ENCODE results near the gene RAP2A.

DNA sequence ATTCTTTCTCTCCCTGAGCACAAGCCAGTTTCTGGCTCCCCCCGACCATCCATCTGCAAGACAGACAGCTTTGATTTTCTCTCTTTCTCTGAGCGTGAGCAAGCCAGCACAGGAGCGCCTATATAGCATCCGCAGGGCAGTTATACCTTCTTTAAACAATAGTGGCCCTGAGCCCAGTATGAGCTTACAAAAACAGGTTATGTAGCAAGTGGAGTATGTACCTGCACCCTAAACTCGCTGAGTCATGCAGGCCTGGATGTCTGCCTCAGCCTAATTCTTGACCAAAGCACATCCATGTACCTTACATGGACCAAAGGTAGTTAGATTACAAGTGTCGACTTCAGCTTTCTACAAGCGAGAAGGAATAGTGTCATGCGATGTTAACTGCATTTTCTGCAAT, 61.7 kb downstream of the RAP2A start:
- TF ChIP-seq NR2F6 (CRISPR knock-in tag; IDR thresholded peaks at IDR 0.05) (no peak), NFATC3 (IDR thresholded peaks at IDR 0.05) (no peak), MYC (IDR thresholded peaks at IDR 0.05; ENCODE audit: low read depth, low read length) (no peak), MYC (CRISPR knock-in tag; IDR thresholded peaks at IDR 0.05; ENCODE audit: borderline replicate concordance, low read depth) (no peak), FOXK2 (conservative IDR thresholded peaks at IDR 0.05 in 1 of 2, IDR thresholded peaks at IDR 0.05 in 1 of 2; ENCODE audit: low read depth in 2 of 2) (no peak), CBX3 (IDR thresholded peaks at IDR 0.05; ENCODE audit: borderline replicate concordance in 1 of 2, low read length in 2 of 2) (no peak), ZMIZ1 (IDR thresholded peaks at IDR 0.05; ENCODE audit: low read depth in 2 of 2, low read length in 2 of 2) (no peak), HNRNPLL (IDR thresholded peaks at IDR 0.05; ENCODE audit: low read depth, low read length, poor library complexity, severe bottlenecking) (no peak), EP300 (IDR thresholded peaks at IDR 0.05; ENCODE audit: low read length) (no peak), MLLT1 (IDR thresholded peaks at IDR 0.05) (no peak)
- TF ChIP-seq, protein P1, sequence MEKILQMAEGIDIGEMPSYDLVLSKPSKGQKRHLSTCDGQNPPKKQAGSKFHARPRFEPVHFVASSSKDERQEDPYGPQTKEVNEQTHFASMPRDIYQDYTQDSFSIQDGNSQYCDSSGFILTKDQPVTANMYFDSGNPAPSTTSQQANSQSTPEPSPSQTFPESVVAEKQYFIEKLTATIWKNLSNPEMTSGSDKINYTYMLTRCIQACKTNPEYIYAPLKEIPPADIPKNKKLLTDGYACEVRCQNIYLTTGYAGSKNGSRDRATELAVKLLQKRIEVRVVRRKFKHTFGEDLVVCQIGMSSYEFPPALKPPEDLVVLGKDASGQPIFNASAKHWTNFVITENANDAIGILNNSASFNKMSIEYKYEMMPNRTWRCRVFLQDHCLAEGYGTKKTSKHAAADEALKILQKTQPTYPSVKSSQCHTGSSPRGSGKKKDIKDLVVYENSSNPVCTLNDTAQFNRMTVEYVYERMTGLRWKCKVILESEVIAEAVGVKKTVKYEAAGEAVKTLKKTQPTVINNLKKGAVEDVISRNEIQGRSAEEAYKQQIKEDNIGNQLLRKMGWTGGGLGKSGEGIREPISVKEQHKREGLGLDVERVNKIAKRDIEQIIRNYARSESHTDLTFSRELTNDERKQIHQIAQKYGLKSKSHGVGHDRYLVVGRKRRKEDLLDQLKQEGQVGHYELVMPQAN (IDR thresholded peaks at IDR 0.05; ENCODE audit: borderline replicate concordance) = no peak
